Keratinocyte (primary cell): ENCODE measurements around the gene KLHDC7A. TPM values are rescaled to one million over a fixed set of nuclear protein-coding genes. Genes with fewer than 3 reads are reported as not detected.

Source experiments
- DNase-seq: peaks from one replicate; pipeline ENCODE4 v3.0.0-alpha.2; 2011; ENCODE audit warnings: low read depth, missing footprints, low spot score
- FAIRE-seq: peaks from 2 replicates; lab custom pipeline; 2011; peaks lifted over from hg19 to GRCh38; lab: Jason Lieb, UNC
- H2AFZ ChIP-seq: 2 replicates; pipeline ENCODE4 v1.6.0; 2012; ENCODE audit warnings: low read length, control low read depth, inconsistent platforms; ENCODE audit not compliant: control insufficient read depth
- H3K27ac ChIP-seq: 2 replicates; pipeline ENCODE4 v1.5.1; 2011; ENCODE audit warnings: low read length; ENCODE audit not compliant: control insufficient read depth, insufficient read depth
- H3K27me3 ChIP-seq: 3 replicates; pipeline ENCODE4 v1.6.0; 2011; ENCODE audit warnings: low read length; ENCODE audit not compliant: control insufficient read depth, insufficient read depth; ENCODE audit errors: extremely low read depth
- H3K36me3 ChIP-seq, 2 experiments: 2 replicates in 1 of 2; 3 replicates in 1 of 2; pipeline ENCODE4 v1.5.1; 2011; ENCODE audit warnings: low read length in 2 of 2, mild to moderate bottlenecking in 1 of 2; ENCODE audit not compliant: control insufficient read depth in 2 of 2, insufficient read depth in 2 of 2; ENCODE audit errors: extremely low read depth in 1 of 2
- H3K4me1 ChIP-seq: 3 replicates; pipeline ENCODE4 v1.5.1; 2011; ENCODE audit warnings: low read length; ENCODE audit not compliant: control insufficient read depth, insufficient read depth; ENCODE audit errors: extremely low read depth
- H3K4me2 ChIP-seq: 3 replicates; pipeline ENCODE4 v1.6.0; 2011; ENCODE audit warnings: low read depth, low read length; ENCODE audit not compliant: control insufficient read depth, insufficient read depth; ENCODE audit errors: extremely low read depth
- H3K4me3 ChIP-seq, 3 experiments: fragments of 200-600 bp in 1 of 3; sonication (generic) in 1 of 3; 2 replicates in 2 of 3; 3 replicates in 1 of 3; pipeline ENCODE4 v1.5.1; 2011 to 2016; ENCODE audit warnings: low read length in 3 of 3, mild to moderate bottlenecking in 3 of 3, control low read depth in 2 of 3, inconsistent platforms in 1 of 3, low read depth in 1 of 3, mixed read lengths in 1 of 3, mixed run types in 1 of 3, moderate library complexity in 1 of 3; ENCODE audit not compliant: control insufficient read depth in 2 of 3, insufficient read depth in 2 of 3; ENCODE audit errors: extremely low read depth in 1 of 3
- H3K79me2 ChIP-seq: 2 replicates; pipeline ENCODE4 v1.6.0; 2012; ENCODE audit warnings: low read length; ENCODE audit not compliant: control insufficient read depth, insufficient read depth
- H3K9ac ChIP-seq: 3 replicates; pipeline ENCODE4 v1.6.0; 2011; ENCODE audit warnings: low read length; ENCODE audit not compliant: control insufficient read depth, insufficient read depth; ENCODE audit errors: extremely low read depth
- H3K9me1 ChIP-seq: 3 replicates; pipeline ENCODE4 v1.6.0; 2011; ENCODE audit warnings: low read length; ENCODE audit not compliant: control insufficient read depth, insufficient read depth; ENCODE audit errors: extremely low read depth
- H3K9me3 ChIP-seq: 2 replicates; pipeline ENCODE4 v1.5.1; 2012; ENCODE audit warnings: low read depth, low read length; ENCODE audit not compliant: control insufficient read depth
- H4K20me1 ChIP-seq: 3 replicates; pipeline ENCODE4 v1.6.0; 2011; ENCODE audit warnings: low read length; ENCODE audit not compliant: control insufficient read depth, insufficient read depth; ENCODE audit errors: extremely low read depth
- EZH2 ChIP-seq: IDR thresholded peaks from one replicate; pipeline ENCODE4 v1.6.1; 2012; ENCODE audit warnings: inconsistent platforms, mild to moderate bottlenecking, low read length, moderate library complexity
- dilution Hi-C: fragments of 300-500 bp; cut with MboI; formaldehyde crosslinking; loops from one replicate; pipeline ENCODE4 v1.7.0; 2020; ENCODE audit warnings: low sequenced_read_pairs; ENCODE audit not compliant: extremely low pct_ligation_motif_present
- polyA plus RNA-seq, 5 experiments: library from polyadenylated mRNA; depleted of rRNA in 3 of 5; stranded (reverse) in 3 of 5; stranded (forward) in 1 of 5; unstranded in 1 of 5; fragments of >200 nt; gene quantifications; 1 replicate in 1 of 5; 2 replicates in 3 of 5; 3 replicates in 1 of 5; pipeline versions ENCODE4 v1.2.1 to v1.2.3, GENCODE V29; 2011 to 2012; ENCODE audit warnings: missing spikeins in 2 of 5, low read depth in 1 of 5, low replicate concordance in 1 of 5
- TF ChIP-seq, protein P1 (sequence below), 3 experiments: IDR thresholded peaks in 1 of 3; conservative IDR thresholded peaks in 1 of 3; optimal IDR thresholded peaks in 1 of 3; 2 replicates in 2 of 3; 3 replicates in 1 of 3; pipeline versions ENCODE3 to v1.5.1; 2011; ENCODE audit warnings: low read length in 3 of 3, mild to moderate bottlenecking in 3 of 3, moderate library complexity in 2 of 3, control low read depth in 1 of 3, inconsistent platforms in 1 of 3; ENCODE audit not compliant: insufficient read depth in 2 of 3; ENCODE audit errors: extremely low read depth in 1 of 3

KLHDC7A gene
- polyA plus RNA-seq, 1 donor (not counting 4 experiments of a cell fraction or from before 2014, with no cell fraction given), result not detected

DNA sequence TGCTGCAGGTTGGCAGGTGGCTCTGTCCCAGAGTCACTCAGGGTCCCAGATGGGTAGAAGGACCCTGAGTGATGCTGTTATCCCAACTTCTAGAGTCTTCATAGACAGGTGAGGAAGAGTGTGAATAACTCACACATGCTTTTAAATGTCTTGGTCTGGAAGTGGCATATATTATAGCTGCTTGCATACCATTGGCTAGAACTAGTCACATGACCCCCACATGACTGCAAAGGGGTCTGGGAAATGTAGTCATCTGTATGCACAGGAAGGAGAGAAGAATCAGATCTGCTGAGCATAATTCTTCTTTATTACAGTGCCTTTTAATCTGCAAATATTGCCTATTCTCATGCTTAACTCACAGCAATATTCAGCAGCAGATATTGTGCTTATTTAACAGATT is 28.2 kb upstream of the KLHDC7A start:
- Histone ChIP-seq H3K27me3 (no peaks in the 10 kb centered on the region), H3K4me3 (no peak overlapping the region), H3K27ac (no peak overlapping the region), H4K20me1 (no peaks in the 10 kb centered on the region), H3K4me1 (no peaks in the 10 kb centered on the region), H3K9ac (no peak overlapping the region), H3K9me1 (no peaks in the 10 kb centered on the region), H3K36me3 (no peaks in the 10 kb centered on the region), H3K9me3 (no peaks in the 10 kb centered on the region), H3K4me2 (no peak overlapping the region), H3K79me2 (no peaks in the 10 kb centered on the region), H2AFZ (no peak overlapping the region)
- FAIRE-seq (no peak), DNase-seq (no peak)
- dilution Hi-C loops, result no loop called here
- TF ChIP-seq, protein P1, sequence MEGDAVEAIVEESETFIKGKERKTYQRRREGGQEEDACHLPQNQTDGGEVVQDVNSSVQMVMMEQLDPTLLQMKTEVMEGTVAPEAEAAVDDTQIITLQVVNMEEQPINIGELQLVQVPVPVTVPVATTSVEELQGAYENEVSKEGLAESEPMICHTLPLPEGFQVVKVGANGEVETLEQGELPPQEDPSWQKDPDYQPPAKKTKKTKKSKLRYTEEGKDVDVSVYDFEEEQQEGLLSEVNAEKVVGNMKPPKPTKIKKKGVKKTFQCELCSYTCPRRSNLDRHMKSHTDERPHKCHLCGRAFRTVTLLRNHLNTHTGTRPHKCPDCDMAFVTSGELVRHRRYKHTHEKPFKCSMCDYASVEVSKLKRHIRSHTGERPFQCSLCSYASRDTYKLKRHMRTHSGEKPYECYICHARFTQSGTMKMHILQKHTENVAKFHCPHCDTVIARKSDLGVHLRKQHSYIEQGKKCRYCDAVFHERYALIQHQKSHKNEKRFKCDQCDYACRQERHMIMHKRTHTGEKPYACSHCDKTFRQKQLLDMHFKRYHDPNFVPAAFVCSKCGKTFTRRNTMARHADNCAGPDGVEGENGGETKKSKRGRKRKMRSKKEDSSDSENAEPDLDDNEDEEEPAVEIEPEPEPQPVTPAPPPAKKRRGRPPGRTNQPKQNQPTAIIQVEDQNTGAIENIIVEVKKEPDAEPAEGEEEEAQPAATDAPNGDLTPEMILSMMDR (optimal IDR thresholded peaks at IDR 0.05 in 1 of 3, IDR thresholded peaks at IDR 0.05 in 1 of 3, conservative IDR thresholded peaks at IDR 0.05 in 1 of 3; ENCODE audit: extremely low read depth in 1 of 3, insufficient read depth in 2 of 3, low read length in 3 of 3), result no peak
- TF ChIP-seq EZH2, result no peak

GRCh38 chr1:18458133-18459092 is 22.3 kb upstream of the KLHDC7A start:
- no peak overlapping the region for H3K9ac ChIP-seq
- H3K79me2 ChIP-seq, result no peaks in the 10 kb centered on the region
- no peaks in the 10 kb centered on the region for H3K4me1 ChIP-seq
- DNase-seq (no peak), FAIRE-seq (no peak)
- no peaks in the 10 kb centered on the region for H3K9me1 ChIP-seq
- TF ChIP-seq, protein P1 (optimal IDR thresholded peaks at IDR 0.05 in 1 of 3, IDR thresholded peaks at IDR 0.05 in 1 of 3, conservative IDR thresholded peaks at IDR 0.05 in 1 of 3; ENCODE audit: extremely low read depth in 1 of 3, insufficient read depth in 2 of 3, low read length in 3 of 3), result no peak
- no peak for TF ChIP-seq EZH2
- H2AFZ ChIP-seq, result no peak overlapping the region
- H3K4me3 ChIP-seq, result no peak overlapping the region
- dilution Hi-C loops, result no loop called here
- H3K27ac ChIP-seq, result no peak overlapping the region
- no peaks in the 10 kb centered on the region for H3K27me3 ChIP-seq
- no peaks in the 10 kb centered on the region for H3K36me3 ChIP-seq
- H3K9me3 ChIP-seq, result no peaks in the 10 kb centered on the region
- no peak overlapping the region for H3K4me2 ChIP-seq
- no peaks in the 10 kb centered on the region for H4K20me1 ChIP-seq
